Mononuclear cell (primary cell): ENCODE measurements around the gene DOK7. TPM values are rescaled to one million over a fixed set of nuclear protein-coding genes. Genes with fewer than 3 reads are reported as not detected.

ENCODE experiments used
- H3K27me3 ChIP-seq: 2 replicates; pipeline ENCODE4 v1.6.0; 2011; ENCODE audit warnings: low read length, control low read depth; ENCODE audit not compliant: insufficient read depth
- H3K4me1 ChIP-seq: 2 replicates; pipeline ENCODE4 v1.5.1; 2011; ENCODE audit warnings: mild to moderate bottlenecking, low read length, control low read depth; ENCODE audit not compliant: insufficient read depth
- H3K4me3 ChIP-seq: 2 replicates; pipeline ENCODE4 v1.5.1; 2011; ENCODE audit warnings: mild to moderate bottlenecking, low read length, moderate library complexity
- H3K9me3 ChIP-seq: 2 replicates; pipeline ENCODE4 v1.5.1; 2011; ENCODE audit warnings: low read depth, mild to moderate bottlenecking, control low read depth, low read length
- total RNA-seq: library from RNA; depleted of rRNA; stranded (reverse); fragments of >200 nt; gene quantifications from one replicate; pipeline ENCODE4 v1.2.3, GENCODE V29; 2012

Gene DOK7
- total RNA-seq, 1 donor = 0.63 TPM

GRCh38 chr4:3436048-3436797, 26.9 kb upstream of the DOK7 start:
- Histone ChIP-seq H3K9me3 (no peaks in the 10 kb centered on the region), H3K27me3 (no peaks in the 10 kb centered on the region), H3K4me3 (no peak overlapping the region), H3K4me1 (no peaks in the 10 kb centered on the region)

GRCh38 chr4:3436798-3437581, 26.1 kb upstream of the DOK7 start:
- H3K4me3 ChIP-seq = no peak overlapping the region
- H3K27me3 ChIP-seq = no peaks in the 10 kb centered on the region
- H3K9me3 ChIP-seq = no peaks in the 10 kb centered on the region
- H3K4me1 ChIP-seq = no peaks in the 10 kb centered on the region

GRCh38 chr4:3437582-3437936, 25.5 kb upstream of the DOK7 start:
- Histone ChIP-seq H3K27me3 (no peaks in the 10 kb centered on the region), H3K9me3 (no peaks in the 10 kb centered on the region), H3K4me1 (no peaks in the 10 kb centered on the region), H3K4me3 (no peak overlapping the region)

- no peaks in the 10 kb centered on the region for H3K27me3 ChIP-seq
- no peak overlapping the region for H3K4me3 ChIP-seq
- no peaks in the 10 kb centered on the region for H3K9me3 ChIP-seq
- no peaks in the 10 kb centered on the region for H3K4me1 ChIP-seq
Observed at GRCh38 chr4:3437998-3438846, 24.9 kb upstream of the DOK7 start.

GRCh38 chr4:3438847-3439180, 24.3 kb upstream of the DOK7 start:
- H3K27me3 ChIP-seq = no peaks in the 10 kb centered on the region
- no peak overlapping the region for H3K4me3 ChIP-seq
- no peaks in the 10 kb centered on the region for H3K4me1 ChIP-seq
- no peaks in the 10 kb centered on the region for H3K9me3 ChIP-seq

- no peak overlapping the region for H3K4me3 ChIP-seq
- no peaks in the 10 kb centered on the region for H3K4me1 ChIP-seq
- H3K9me3 ChIP-seq = no peaks in the 10 kb centered on the region
- no peaks in the 10 kb centered on the region for H3K27me3 ChIP-seq
Observed at GRCh38 chr4:3439391-3439790, 23.7 kb upstream of the DOK7 start.

- Histone ChIP-seq H3K27me3 (no peaks in the 10 kb centered on the region), H3K4me1 (no peaks in the 10 kb centered on the region), H3K4me3 (no peak overlapping the region), H3K9me3 (no peaks in the 10 kb centered on the region)
Observed at GRCh38 chr4:3440011-3440410, 23.1 kb upstream of the DOK7 start.

- Histone ChIP-seq H3K4me1 (no peaks in the 10 kb centered on the region), H3K27me3 (no peaks in the 10 kb centered on the region), H3K9me3 (no peaks in the 10 kb centered on the region), H3K4me3 (no peak overlapping the region)
Observed at GRCh38 chr4:3440979-3441500, 22.1 kb upstream of the DOK7 start.

GRCh38 chr4:3441501-3442459, 21.3 kb upstream of the DOK7 start, which contains the start of gene HGFAC:
Gene HGFAC (plus strand): TSS chr4:3441968. CDS start chr4:3442002, 34 bp downstream.
- Histone ChIP-seq H3K9me3 (no peaks in the 10 kb centered on the region), H3K4me1 (no peaks in the 10 kb centered on the region), H3K27me3 (no peaks in the 10 kb centered on the region), H3K4me3 (no peak within 1 kb of the TSS)

- no peak overlapping the region for H3K4me3 ChIP-seq
- no peaks in the 10 kb centered on the region for H3K9me3 ChIP-seq
- no peaks in the 10 kb centered on the region for H3K27me3 ChIP-seq
- no peaks in the 10 kb centered on the region for H3K4me1 ChIP-seq
Observed at GRCh38 chr4:3442460-3442958, 20.6 kb upstream of the DOK7 start.

- Histone ChIP-seq H3K9me3 (no peaks in the 10 kb centered on the region), H3K27me3 (no peaks in the 10 kb centered on the region), H3K4me3 (no peak overlapping the region)
Observed at GRCh38 chr4:3442959-3443749, 20.0 kb upstream of the DOK7 start.

GRCh38 chr4:3443750-3444309, 19.3 kb upstream of the DOK7 start:
- Histone ChIP-seq H3K9me3 (no peaks in the 10 kb centered on the region), H3K27me3 (no peaks in the 10 kb centered on the region), H3K4me3 (no peak overlapping the region), H3K4me1 (no peaks in the 10 kb centered on the region)

More at GRCh38 chr4:3442959-3443749, 20.0 kb upstream of the DOK7 start:
- H3K4me1 ChIP-seq = no peaks in the 10 kb centered on the region
